WTC11 (cell line): ENCODE data around the gene EHMT1. TPM values are rescaled to one million over a fixed set of nuclear protein-coding genes. Genes with fewer than 3 reads are reported as not detected.

Experiments
- ATAC-seq: fragments of 200-7000 bp; cut with Tn5 transposase; 2 replicates; pipeline ENCODE4 v1.10.0; 2021; ENCODE audit warnings: mild to moderate bottlenecking, moderate library complexity
- CTCF ChIA-PET: fragments of 300-600 bp; sonication (Branson Sonifier 250); formaldehyde crosslinking; loops from one replicate; lab custom pipeline; 2021; ENCODE audit warnings: antibody characterized with exemption; lab: Charles Lee
- POLR2A ChIA-PET: fragments of 350-600 bp; sonication (Branson Sonifier 250); formaldehyde crosslinking; loops from one replicate; lab custom pipeline; 2021; ENCODE audit warnings: antibody characterized with exemption; lab: Charles Lee
- DNase-seq: peaks from one replicate; pipeline ENCODE4 v3.0.0; 2021; ENCODE audit warnings: low spot score
- H3K27ac Mint-ChIP-seq: 2 replicates; pipeline ENCODE4 v1.8.0; 2021; ENCODE audit warnings: mixed read lengths
- H3K27me3 Mint-ChIP-seq: 2 replicates; pipeline ENCODE4 v1.8.0; 2021; ENCODE audit warnings: low read depth, mild to moderate bottlenecking, moderate library complexity, mixed read lengths
- H3K36me3 Mint-ChIP-seq: 2 replicates; pipeline ENCODE4 v1.8.0; 2021; ENCODE audit warnings: mixed read lengths
- H3K4me1 Mint-ChIP-seq: 2 replicates; pipeline ENCODE4 v1.8.0; 2022; ENCODE audit warnings: mixed read lengths
- H3K4me3 Mint-ChIP-seq: 2 replicates; pipeline ENCODE4 v1.8.0; 2021; ENCODE audit warnings: mild to moderate bottlenecking, moderate library complexity, mixed read lengths
- H3K9me3 Mint-ChIP-seq: 2 replicates; pipeline ENCODE4 v1.8.0; 2021; ENCODE audit warnings: mixed read lengths
- CBFB ChIP-seq: sonication (generic); formaldehyde crosslinking; IDR thresholded peaks from 2 replicates; pipeline ENCODE4 v1.8.1; 2022; ENCODE audit warnings: mild to moderate bottlenecking, low read depth, missing genetic modification reagents
- E2F1 ChIP-seq: sonication (generic); formaldehyde crosslinking; IDR thresholded peaks from 2 replicates; pipeline ENCODE4 v1.8.0; 2022; ENCODE audit warnings: mild to moderate bottlenecking, missing genetic modification reagents
- E2F5 ChIP-seq: sonication (generic); formaldehyde crosslinking; IDR thresholded peaks from 2 replicates; pipeline ENCODE4 v1.8.1; 2022; ENCODE audit warnings: mild to moderate bottlenecking, moderate library complexity, missing genetic modification reagents
- ETV6 ChIP-seq: sonication (generic); formaldehyde crosslinking; IDR thresholded peaks from 2 replicates; pipeline ENCODE4 v1.8.1; 2022; ENCODE audit warnings: mild to moderate bottlenecking, missing genetic modification reagents
- FOXJ3 ChIP-seq: sonication (generic); formaldehyde crosslinking; IDR thresholded peaks from 2 replicates; pipeline ENCODE4 v1.9.0; 2021; ENCODE audit warnings: missing genetic modification reagents, mild to moderate bottlenecking, borderline replicate concordance
- GTF2I ChIP-seq: fragments of 250-450 bp; sonication (Bioruptor Pico); conservative IDR thresholded peaks from 2 replicates; pipeline ENCODE4 v1.4.0; 2021; ENCODE audit warnings: mild to moderate bottlenecking
- IRF1 ChIP-seq: sonication (generic); formaldehyde crosslinking; IDR thresholded peaks from 2 replicates; pipeline ENCODE4 v1.8.0; 2023; ENCODE audit warnings: missing genetic modification reagents
- JAZF1 ChIP-seq: fragments of 250-450 bp; sonication (Bioruptor Pico); IDR thresholded peaks from 2 replicates; pipeline ENCODE4 v1.9.0; 2021; ENCODE audit warnings: moderate library complexity, mild to moderate bottlenecking, inconsistent platforms
- KAT7 ChIP-seq: sonication (generic); formaldehyde crosslinking; IDR thresholded peaks from 2 replicates; pipeline ENCODE4 v1.8.1; 2023; ENCODE audit warnings: missing genetic modification reagents, mild to moderate bottlenecking, borderline replicate concordance
- MLX ChIP-seq: sonication (generic); formaldehyde crosslinking; IDR thresholded peaks from 2 replicates; pipeline ENCODE4 v1.8.1; 2023; ENCODE audit warnings: mild to moderate bottlenecking, missing genetic modification reagents, moderate library complexity
- NFATC4 ChIP-seq: fragments of 250-450 bp; sonication (Bioruptor Pico); IDR thresholded peaks from 2 replicates; pipeline ENCODE4 v1.9.0; 2021; ENCODE audit warnings: mild to moderate bottlenecking
- NR2C2 ChIP-seq: sonication (generic); formaldehyde crosslinking; IDR thresholded peaks from 2 replicates; pipeline ENCODE4 v1.8.0; 2022; ENCODE audit warnings: mild to moderate bottlenecking, missing genetic modification reagents
- PRRX2 ChIP-seq: fragments of 250-450 bp; sonication (Bioruptor Pico); IDR thresholded peaks from 2 replicates; pipeline ENCODE4 v1.8.0; 2021; ENCODE audit warnings: mild to moderate bottlenecking
- SMAD3 ChIP-seq: sonication (generic); formaldehyde crosslinking; IDR thresholded peaks from 2 replicates; pipeline ENCODE4 v1.8.0; 2022; ENCODE audit warnings: missing genetic modification reagents, mild to moderate bottlenecking, borderline replicate concordance
- USF2 ChIP-seq: sonication (generic); formaldehyde crosslinking; IDR thresholded peaks from 2 replicates; pipeline ENCODE4 v1.8.1; 2023; ENCODE audit warnings: mild to moderate bottlenecking, missing genetic modification reagents, moderate library complexity
- ZBTB43 ChIP-seq: sonication (generic); formaldehyde crosslinking; IDR thresholded peaks from 2 replicates; pipeline ENCODE4 v1.8.1; 2023; ENCODE audit warnings: mild to moderate bottlenecking, missing genetic modification reagents
- ZMAT4 ChIP-seq: fragments of 250-450 bp; sonication (Bioruptor Pico); IDR thresholded peaks from 2 replicates; pipeline ENCODE4 v1.9.0; 2021; ENCODE audit warnings: mild to moderate bottlenecking
- ZNF121 ChIP-seq: sonication (generic); formaldehyde crosslinking; IDR thresholded peaks from 2 replicates; pipeline ENCODE4 v1.8.0; 2023; ENCODE audit warnings: missing genetic modification reagents
- ZNF263 ChIP-seq: sonication (generic); formaldehyde crosslinking; IDR thresholded peaks from 2 replicates; pipeline ENCODE4 v1.8.1; 2022; ENCODE audit warnings: low read depth, mild to moderate bottlenecking, moderate library complexity, missing genetic modification reagents
- ZNF281 ChIP-seq: sonication (generic); formaldehyde crosslinking; IDR thresholded peaks from 2 replicates; pipeline ENCODE4 v1.8.0; 2023; ENCODE audit warnings: mild to moderate bottlenecking, missing genetic modification reagents
- ZNF396 ChIP-seq: fragments of 250-450 bp; sonication (Bioruptor Pico); IDR thresholded peaks from 2 replicates; pipeline ENCODE4 v1.8.0; 2021; ENCODE audit warnings: mild to moderate bottlenecking, moderate library complexity, borderline replicate concordance
- total RNA-seq: library from RNA; stranded (reverse); gene quantifications from 3 replicates; pipeline ENCODE4 v1.2.3, GENCODE V29; 2021

Gene EHMT1
- total RNA-seq, 1 experiment from 2014 or later, result 170 TPM

GRCh38 chr9:137851516-137852267 lies 232.9 kb downstream of the EHMT1 start (continued):
- TF ChIP-seq E2F5 (CRISPR knock-in tag) (no peak), ZNF263 (CRISPR knock-in tag) (no peak), ZNF396 (no peak), JAZF1 (CRISPR knock-in tag) (no peak)
- TF ChIP-seq, all 79 proteins: peak for 0

GRCh38 chr9:137853392-137853995 lies 234.7 kb downstream of the EHMT1 start:
- Mint-ChIP-seq H3K4me3 (no peak overlapping the region), H3K36me3 (no peaks in the 10 kb centered on the region), H3K27ac (no peak overlapping the region), H3K4me1 (0 out of 2 replicates have a peak, but pooled peaks cover 3% of the 10 kb centered on the region), H3K9me3 (peaks cover 20% of the 10 kb centered on the region), H3K27me3 (no peaks in the 10 kb centered on the region)
- ChIA-PET CTCF (no interaction called here), POLR2A (no interaction called here)
- no peak for DNase-seq
- no peak for ATAC-seq
- TF ChIP-seq USF2 (CRISPR knock-in tag) (no peak), NR2C2 (no peak), SMAD3 (CRISPR knock-in tag) (no peak), KAT7 (CRISPR knock-in tag) (no peak), IRF1 (CRISPR knock-in tag) (no peak), MLX (CRISPR knock-in tag) (no peak), ZBTB43 (CRISPR knock-in tag) (no peak), PRRX2 (CRISPR knock-in tag) (no peak), E2F1 (no peak), FOXJ3 (CRISPR knock-in tag) (no peak), ZNF121 (CRISPR knock-in tag) (no peak), NFATC4 (CRISPR knock-in tag) (no peak), ETV6 (CRISPR knock-in tag) (no peak), GTF2I (CRISPR knock-in tag) (no peak), ZMAT4 (CRISPR knock-in tag) (no peak), CBFB (CRISPR knock-in tag) (no peak), ZNF281 (CRISPR knock-in tag) (no peak)
